ENCODE results near the gene NNT. TPM values are rescaled to one million over a fixed set of nuclear protein-coding genes. Genes with fewer than 3 reads are reported as not detected.

Gene NNT
- total and polyA plus RNA-seq, 9 of the 15 experiments (the other 6 are each of a cell fraction or from before 2014, with no cell fraction given), result 21.9 to 68.6 (median 42.2) TPM

DNA sequence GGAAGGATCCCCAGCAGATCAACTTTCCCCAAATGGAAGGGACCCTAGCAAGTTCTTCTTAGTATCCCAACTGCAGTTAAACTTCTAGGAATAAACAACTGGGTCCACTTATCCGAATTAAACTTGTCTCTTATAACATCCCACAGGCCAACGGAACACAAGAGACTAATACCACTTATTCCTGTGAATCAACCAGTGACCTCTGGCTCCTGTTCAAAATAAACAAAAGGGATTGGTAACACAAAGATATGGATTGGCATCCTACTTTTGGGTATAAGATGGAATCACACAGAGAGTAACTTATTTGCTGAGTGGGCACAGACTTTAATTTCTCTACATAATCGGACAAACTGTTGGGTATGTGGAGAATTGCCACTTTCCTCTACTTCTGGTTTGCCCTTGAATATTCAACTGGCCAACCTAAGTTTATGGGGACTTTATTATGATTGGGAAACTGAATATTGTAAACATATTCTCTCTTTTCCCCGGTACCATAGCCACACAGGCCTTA, 33.7 kb upstream of the NNT start:
- H3K27me3 ChIP-seq (ENCODE audit: control insufficient read depth in 2 of 2, insufficient read depth in 2 of 2, low read length in 2 of 2), result no peaks in the 10 kb centered on the region
- WGBS (ENCODE audit: insufficient coverage, low coverage, missing lambda C conversion rate), result 34% methylated on average over 4 of the region's 4 CpGs
- H4K20me1 ChIP-seq (replicated peaks; ENCODE audit: control insufficient read depth, insufficient read depth, low read length), result no peaks in the 10 kb centered on the region
- BruUV-seq (replicated peaks), result no TSS peak
- no peak overlapping the region for H3K27ac ChIP-seq (ENCODE audit: extremely low read depth, low read depth, low read length)
- no peak overlapping the region for H3K4me2 ChIP-seq (ENCODE audit: insufficient read depth, low read length)
- intact Hi-C loops (cut with micrococcal nuclease) (no loop called here), in situ Hi-C loops (cut with MboI) (no loop called here)
- H3K9me3 ChIP-seq (replicated peaks; ENCODE audit: control insufficient read depth, insufficient read depth, low read depth, low read length), result no peaks in the 10 kb centered on the region
- H3K4me1 ChIP-seq (replicated peaks in 1 of 2; ENCODE audit: control insufficient read depth in 2 of 2, insufficient read depth in 2 of 2, low read length in 2 of 2), result no peaks in the 10 kb centered on the region
- H3K9me1 ChIP-seq (ENCODE audit: control insufficient read depth, insufficient read depth, low read length), result no peaks in the 10 kb centered on the region
- no peak overlapping the region for H2AFZ ChIP-seq (ENCODE audit: low read depth, low read length)
- no peak for ATAC-seq
- no peaks in the 10 kb centered on the region for H3K79me2 ChIP-seq (ENCODE audit: control insufficient read depth, insufficient read depth, low read length)
- POLR2A ChIA-PET, result no interaction called here
- no peak overlapping the region for H3K9ac ChIP-seq (ENCODE audit: insufficient read depth in 1 of 2, low read depth in 2 of 2, low read length in 2 of 2)
- FAIRE-seq, result no peak
- DNase-seq (ENCODE audit: extremely low read depth in 1 of 4, low spot score in 3 of 4), result no peak
- CTCF ChIA-PET (ENCODE audit: low intra/inter-chr PET ratio), result no interaction called here
- no peak overlapping the region for H3K4me3 ChIP-seq
- no peak for TF ChIP-seq BRD4 (IDR thresholded peaks at IDR 0.05)
- TF ChIP-seq ZNF316 (IDR thresholded peaks at IDR 0.05), result peak; percentile 62; the same call in 1 of the 2 replicates
- no peak for TF ChIP-seq SRSF7 (optimal IDR thresholded peaks at IDR 0.05; ENCODE audit: low read depth, low read length)
- TF ChIP-seq ZNF586 (CRISPR knock-in tag; conservative IDR thresholded peaks at IDR 0.05), result no peak
- no peak for TF ChIP-seq CTBP1 (IDR thresholded peaks at IDR 0.05; ENCODE audit: borderline replicate concordance)
- no peaks in the 10 kb centered on the region; the same call in 2 of the 3 replicates for H3K36me3 ChIP-seq (ENCODE audit: control insufficient read depth, insufficient read depth, low read length)

DNA sequence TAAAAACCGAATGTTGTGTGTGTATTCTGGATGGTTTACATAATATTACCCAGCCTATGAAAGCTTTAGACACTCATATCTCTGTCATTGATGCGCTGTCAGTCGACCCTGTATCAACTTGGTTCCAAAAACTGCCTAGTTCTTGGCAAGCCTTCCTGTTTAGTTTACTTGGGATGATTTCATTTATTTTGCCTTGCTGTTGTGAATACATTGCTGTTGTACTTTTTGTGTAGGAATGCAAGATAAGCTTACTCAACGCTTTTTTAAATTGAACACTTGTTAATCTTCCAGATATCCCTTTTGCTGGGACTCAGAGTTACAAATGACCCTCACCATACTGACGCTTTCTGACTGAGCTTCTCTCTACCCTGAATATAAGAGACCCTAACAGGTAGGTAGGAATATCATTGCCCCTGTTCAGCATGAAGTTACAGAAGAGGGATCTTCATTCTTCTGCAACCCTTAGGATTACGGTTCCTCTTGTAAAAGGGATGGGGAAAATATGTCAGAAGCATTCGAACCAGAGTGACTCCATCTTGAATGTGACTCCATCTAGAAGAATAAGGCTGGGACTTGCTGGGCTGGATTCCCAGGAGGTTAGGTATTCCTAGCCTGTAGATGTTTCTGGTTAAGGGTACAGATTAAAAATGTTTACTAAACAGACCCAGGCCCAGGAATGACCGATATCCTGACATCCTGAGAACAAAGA, 32.4 kb upstream of the NNT start:
- H3K27me3 ChIP-seq (ENCODE audit: control insufficient read depth in 2 of 2, insufficient read depth in 2 of 2, low read length in 2 of 2), result no peaks in the 10 kb centered on the region
- H3K79me2 ChIP-seq (ENCODE audit: control insufficient read depth, insufficient read depth, low read length), result no peaks in the 10 kb centered on the region
- in situ Hi-C loops (cut with MboI), result no loop called here
- no peak overlapping the region for H3K4me3 ChIP-seq
- H3K9me3 ChIP-seq (replicated peaks; ENCODE audit: control insufficient read depth, insufficient read depth, low read depth, low read length), result no peaks in the 10 kb centered on the region
- H3K27ac ChIP-seq (ENCODE audit: extremely low read depth, low read depth, low read length), result no peak overlapping the region
- DNase-seq (ENCODE audit: extremely low read depth in 1 of 4, low spot score in 3 of 4), result no peak
- WGBS (ENCODE audit: insufficient coverage, low coverage, missing lambda C conversion rate), result 71% methylated on average over 8 of the region's 8 CpGs
- no peak overlapping the region for H2AFZ ChIP-seq (ENCODE audit: low read depth, low read length)
- H3K4me2 ChIP-seq (ENCODE audit: insufficient read depth, low read length), result no peak overlapping the region
- ChIA-PET POLR2A (interaction anchor here (0.8 to 1.9 kb wide), 2 partner anchors 12 to 30 kb away, joined by 3 to 5 read pairs; no protein-coding TSS in a partner anchor), CTCF (ENCODE audit: low intra/inter-chr PET ratio) (no interaction called here)
- H3K9me1 ChIP-seq (ENCODE audit: control insufficient read depth, insufficient read depth, low read length), result no peaks in the 10 kb centered on the region
- H3K36me3 ChIP-seq (ENCODE audit: control insufficient read depth, insufficient read depth, low read length), result no peaks in the 10 kb centered on the region; the same call in 2 of the 3 replicates
- no peaks in the 10 kb centered on the region for H4K20me1 ChIP-seq (replicated peaks; ENCODE audit: control insufficient read depth, insufficient read depth, low read length)
- no peak overlapping the region for H3K9ac ChIP-seq (ENCODE audit: insufficient read depth in 1 of 2, low read depth in 2 of 2, low read length in 2 of 2)
- no peaks in the 10 kb centered on the region for H3K4me1 ChIP-seq (replicated peaks in 1 of 2; ENCODE audit: control insufficient read depth in 2 of 2, insufficient read depth in 2 of 2, low read length in 2 of 2)
- intact Hi-C loops (cut with micrococcal nuclease), result no loop called here
- BruUV-seq (replicated peaks), result no TSS peak
- no peak for FAIRE-seq
- no peak for ATAC-seq
- TF ChIP-seq DMBX1 (CRISPR knock-in tag; IDR thresholded peaks at IDR 0.05; ENCODE audit: borderline replicate concordance) (peak; percentile 81; the same call in 1 of the 2 replicates), GATAD2A (IDR thresholded peaks at IDR 0.05) (no peak), TEAD4 (IDR thresholded peaks at IDR 0.05; ENCODE audit: low read length) (no peak), TEAD4 (CRISPR knock-in tag; IDR thresholded peaks at IDR 0.05; ENCODE audit: borderline replicate concordance) (no peak), ZNF717 (CRISPR knock-in tag; IDR thresholded peaks at IDR 0.05) (no peak)
- TF ChIP-seq, protein P1, sequence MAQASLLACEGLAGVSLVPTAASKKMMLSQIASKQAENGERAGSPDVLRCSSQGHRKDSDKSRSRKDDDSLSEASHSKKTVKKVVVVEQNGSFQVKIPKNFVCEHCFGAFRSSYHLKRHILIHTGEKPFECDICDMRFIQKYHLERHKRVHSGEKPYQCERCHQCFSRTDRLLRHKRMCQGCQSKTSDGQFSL (CRISPR knock-in tag; IDR thresholded peaks at IDR 0.05), result no peak
- TF ChIP-seq, protein P1 (tag; IDR thresholded peaks at IDR 0.05), result peak in 1 of 2 experiments; percentile 90; a peak in 2 of 4 replicates
- TF ChIP-seq, protein P2, sequence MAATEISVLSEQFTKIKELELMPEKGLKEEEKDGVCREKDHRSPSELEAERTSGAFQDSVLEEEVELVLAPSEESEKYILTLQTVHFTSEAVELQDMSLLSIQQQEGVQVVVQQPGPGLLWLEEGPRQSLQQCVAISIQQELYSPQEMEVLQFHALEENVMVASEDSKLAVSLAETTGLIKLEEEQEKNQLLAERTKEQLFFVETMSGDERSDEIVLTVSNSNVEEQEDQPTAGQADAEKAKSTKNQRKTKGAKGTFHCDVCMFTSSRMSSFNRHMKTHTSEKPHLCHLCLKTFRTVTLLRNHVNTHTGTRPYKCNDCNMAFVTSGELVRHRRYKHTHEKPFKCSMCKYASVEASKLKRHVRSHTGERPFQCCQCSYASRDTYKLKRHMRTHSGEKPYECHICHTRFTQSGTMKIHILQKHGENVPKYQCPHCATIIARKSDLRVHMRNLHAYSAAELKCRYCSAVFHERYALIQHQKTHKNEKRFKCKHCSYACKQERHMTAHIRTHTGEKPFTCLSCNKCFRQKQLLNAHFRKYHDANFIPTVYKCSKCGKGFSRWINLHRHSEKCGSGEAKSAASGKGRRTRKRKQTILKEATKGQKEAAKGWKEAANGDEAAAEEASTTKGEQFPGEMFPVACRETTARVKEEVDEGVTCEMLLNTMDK (IDR thresholded peaks at IDR 0.05; ENCODE audit: borderline replicate concordance, insufficient read depth, low read depth, low read length, poor library complexity, severe bottlenecking), result no peak

Data from K562 (cell line).